Heart left ventricle (tissue), 13 donors: ENCODE measurements around the gene TMSB10.

Source experiments
- POLR2A ChIP-seq, 2 donors: fragments of 450-650 bp; IDR thresholded peaks; one replicate each; pipeline ENCODE4 v1.6.1; 2017; ENCODE audit warnings: antibody characterized with exemption in 2 of 2, mild to moderate bottlenecking in 2 of 2, moderate library complexity in 2 of 2
- TF ChIP-seq, protein P1 (sequence below), 12 donors: fragments of 200-600 bp; sonication (generic) in 4 of 12; IDR thresholded peaks; one replicate each; pipeline versions ENCODE4 v1.5.0 to v1.8.0; 2018 to 2022; ENCODE audit warnings: antibody characterized with exemption in 12 of 12, mild to moderate bottlenecking in 5 of 12
- donor health status: ischemic (EF 13 %, LVEDD 7.1; RV severe dilation, severe dysfunction).
- donor health status: DM: no; HTN: yes; CAD: no.
- donor health status: DM: no; HTN: no; CAD: no.
- donor health status: ischemic (EF 25% LVEDD 6.9; RV normal size, moderate dysfunction).
- donor health status: ischemic (EF 25% LVEDD 5.7; RV mildly dilated, moderate dysfunction).
- donor health status: ischemic (EF 35%, LVEDD 5.7; RV mildly dilated, moderate dysfunction).
- donor health status: nonischemic (EF 11% LVEDD 7.7; RV severe dilation, severe dysfunction).
- donor health status: DM: yes; HTN: yes; CAD: no.
- donor health status: PGD.
- donor health status: ischemic (EF 29% LVEDD 5.4; RV normal size, mild dysfunction).
- donor health status: nonischemic (EF 23%, LVEDD 6.1; RV moderate dilation, normal function).

DNA sequence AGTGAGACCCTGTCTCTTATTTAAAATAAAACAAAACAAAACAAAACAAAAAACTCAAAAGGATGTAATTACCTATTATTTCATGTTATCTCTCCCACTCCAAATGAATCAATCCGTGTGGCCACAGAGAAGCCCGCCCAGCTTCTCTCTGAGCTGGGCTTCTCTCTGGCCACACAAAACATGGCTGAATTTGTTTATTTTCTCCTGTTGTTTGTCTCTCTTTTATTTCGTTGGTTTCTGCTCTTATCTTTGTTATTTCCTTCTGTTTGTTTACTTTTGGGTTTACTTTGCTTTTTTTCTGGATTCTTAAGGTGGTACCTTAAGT lies 23.1 kb upstream of the TMSB10 start:
- TF ChIP-seq POLR2A (IDR thresholded peaks at IDR 0.05), result no peak
- TF ChIP-seq, protein P1, sequence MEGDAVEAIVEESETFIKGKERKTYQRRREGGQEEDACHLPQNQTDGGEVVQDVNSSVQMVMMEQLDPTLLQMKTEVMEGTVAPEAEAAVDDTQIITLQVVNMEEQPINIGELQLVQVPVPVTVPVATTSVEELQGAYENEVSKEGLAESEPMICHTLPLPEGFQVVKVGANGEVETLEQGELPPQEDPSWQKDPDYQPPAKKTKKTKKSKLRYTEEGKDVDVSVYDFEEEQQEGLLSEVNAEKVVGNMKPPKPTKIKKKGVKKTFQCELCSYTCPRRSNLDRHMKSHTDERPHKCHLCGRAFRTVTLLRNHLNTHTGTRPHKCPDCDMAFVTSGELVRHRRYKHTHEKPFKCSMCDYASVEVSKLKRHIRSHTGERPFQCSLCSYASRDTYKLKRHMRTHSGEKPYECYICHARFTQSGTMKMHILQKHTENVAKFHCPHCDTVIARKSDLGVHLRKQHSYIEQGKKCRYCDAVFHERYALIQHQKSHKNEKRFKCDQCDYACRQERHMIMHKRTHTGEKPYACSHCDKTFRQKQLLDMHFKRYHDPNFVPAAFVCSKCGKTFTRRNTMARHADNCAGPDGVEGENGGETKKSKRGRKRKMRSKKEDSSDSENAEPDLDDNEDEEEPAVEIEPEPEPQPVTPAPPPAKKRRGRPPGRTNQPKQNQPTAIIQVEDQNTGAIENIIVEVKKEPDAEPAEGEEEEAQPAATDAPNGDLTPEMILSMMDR (IDR thresholded peaks at IDR 0.05), result peak in 5 of 12 donors; percentile 1 to 25 (median 6)
